Activated CD4-positive, alpha-beta T cell treated with anti-CD3 and anti-CD28 coated beads, Interleukin-10, Interleukin-2, amounts not matched to agents 100 ng/mL and 50 ng/mL, durations not matched to agents 16 hours and 8 hours (primary cell): Measurements from ENCODE around the gene RNF157.

Experiments used
- DNase-seq: peaks from one replicate; pipeline ENCODE4 v3.0.0-alpha.2; 2020

The RNF157 gene

DNA sequence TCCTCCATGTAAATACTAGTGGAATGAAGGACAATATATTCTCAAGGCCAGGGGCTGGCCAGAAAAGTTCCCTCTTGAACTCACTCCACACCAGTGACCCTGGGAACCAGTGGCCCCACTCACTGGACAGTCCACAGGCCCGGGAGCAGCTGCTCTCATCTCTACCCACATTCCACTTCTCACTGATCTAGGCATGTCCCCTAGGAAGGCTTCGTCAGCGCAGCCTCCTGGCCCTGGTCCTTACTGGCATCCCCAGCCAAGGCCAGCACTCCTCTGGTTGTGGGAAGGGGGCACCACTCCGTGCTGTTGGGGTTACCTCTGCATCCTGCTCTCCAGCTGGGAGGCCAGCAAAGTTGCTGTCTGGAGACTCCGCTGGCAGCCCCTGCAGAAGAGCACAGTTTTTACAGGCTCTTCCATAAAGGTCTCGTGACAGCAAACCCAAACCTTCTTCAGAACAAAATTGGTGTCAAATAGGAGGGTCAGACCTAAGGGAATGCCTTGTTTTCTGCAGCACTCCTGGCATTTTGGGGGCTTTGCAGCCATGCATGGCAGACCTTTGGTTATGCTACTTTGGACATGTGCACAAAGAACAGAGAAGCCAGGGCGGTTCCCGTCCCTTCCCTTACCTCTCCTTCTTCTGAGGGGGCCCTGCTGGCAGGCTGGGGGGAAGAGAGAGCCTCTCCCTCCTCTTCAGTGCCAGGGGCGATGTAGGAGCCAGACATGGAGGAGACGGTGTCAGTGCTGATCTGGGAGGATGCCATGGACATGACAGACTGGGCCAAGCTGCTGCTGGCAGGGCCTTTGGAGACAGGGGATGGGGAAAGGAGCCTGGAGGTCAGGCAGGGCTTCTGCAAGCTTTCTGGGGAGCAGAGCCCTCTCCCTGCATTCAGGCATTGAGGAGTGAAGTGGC is 85.1 kb downstream of the RNF157 start:
- no peak for DNase-seq

DNA sequence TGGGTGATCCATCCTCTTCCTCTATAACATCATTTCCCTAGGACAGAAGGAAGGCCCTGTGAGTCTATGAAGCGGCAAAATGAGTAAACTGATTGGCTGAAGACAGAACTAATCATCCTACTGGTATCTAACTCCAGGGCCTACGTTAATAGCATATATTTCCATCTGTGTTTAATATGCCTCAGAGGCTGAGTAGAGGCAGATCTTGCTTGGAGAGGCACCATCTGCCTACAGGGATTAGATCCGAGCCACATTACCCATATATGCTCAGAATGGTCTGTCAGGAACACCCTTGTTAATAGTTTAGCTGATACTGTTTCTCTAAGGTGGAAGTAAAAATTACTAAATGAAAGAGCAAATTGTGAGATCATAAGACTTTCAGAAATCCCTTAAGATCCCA is 86.0 kb downstream of the RNF157 start:
- DNase-seq, result no peak

DNA sequence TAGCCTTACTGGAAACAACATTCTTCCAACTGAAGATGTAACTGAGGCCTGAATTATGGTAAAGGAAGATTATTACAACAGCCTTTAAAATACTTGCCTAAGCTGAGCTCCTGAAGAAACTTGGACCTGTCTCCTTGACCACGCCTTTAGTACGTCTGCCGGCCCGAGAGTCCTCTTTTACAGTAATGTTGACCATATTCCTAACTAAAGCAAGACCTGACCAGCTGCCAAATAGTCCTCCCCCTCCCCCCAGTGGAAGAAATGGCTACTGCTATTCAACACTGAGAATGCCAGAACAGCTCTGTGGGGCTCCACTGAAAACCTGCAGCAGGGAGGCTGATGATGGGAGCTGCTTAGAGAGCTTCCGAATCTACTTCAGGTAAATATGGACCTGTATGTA is 86.7 kb downstream of the RNF157 start:
- no peak for DNase-seq

DNA sequence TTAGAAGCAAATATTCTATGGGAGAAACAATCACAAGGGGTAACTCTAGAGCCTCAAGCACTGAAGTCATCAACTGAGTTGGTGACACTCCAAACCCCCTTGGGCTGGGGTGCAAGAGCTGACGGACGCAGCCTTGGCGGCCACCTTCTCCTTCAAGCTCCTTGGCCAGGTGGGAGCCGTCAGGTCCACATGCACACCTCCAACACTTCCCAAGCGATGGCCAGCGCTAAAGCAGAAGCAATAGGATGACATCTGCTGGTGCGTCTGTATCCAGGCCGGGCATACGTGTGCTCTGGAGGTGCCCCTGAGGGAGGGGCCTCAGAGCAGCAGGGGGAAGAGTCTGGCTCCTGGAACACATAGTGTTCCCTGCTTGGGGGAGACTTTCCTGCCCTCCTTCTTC is 87.1 kb downstream of the RNF157 start:
- no peak for DNase-seq

DNA sequence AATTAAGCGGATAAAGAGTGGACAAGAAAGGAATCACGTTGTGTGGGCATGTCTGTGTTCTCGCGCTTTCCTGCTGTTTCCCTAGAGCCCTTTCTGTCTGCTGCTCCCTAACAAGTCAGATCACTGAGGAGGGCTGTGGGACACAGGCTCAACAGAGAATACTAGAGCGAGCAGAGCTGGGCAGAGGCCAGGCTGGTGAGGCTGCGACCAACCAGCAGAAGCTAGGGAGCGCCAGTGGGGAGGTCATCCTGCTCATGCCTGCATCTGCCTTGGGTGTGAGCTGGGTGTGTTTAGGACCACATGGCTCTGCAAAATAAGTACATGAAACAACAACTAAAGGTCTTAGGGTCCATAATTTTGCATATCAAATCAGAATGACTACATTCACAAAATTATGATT is 87.7 kb downstream of the RNF157 start:
- no peak for DNase-seq

DNA sequence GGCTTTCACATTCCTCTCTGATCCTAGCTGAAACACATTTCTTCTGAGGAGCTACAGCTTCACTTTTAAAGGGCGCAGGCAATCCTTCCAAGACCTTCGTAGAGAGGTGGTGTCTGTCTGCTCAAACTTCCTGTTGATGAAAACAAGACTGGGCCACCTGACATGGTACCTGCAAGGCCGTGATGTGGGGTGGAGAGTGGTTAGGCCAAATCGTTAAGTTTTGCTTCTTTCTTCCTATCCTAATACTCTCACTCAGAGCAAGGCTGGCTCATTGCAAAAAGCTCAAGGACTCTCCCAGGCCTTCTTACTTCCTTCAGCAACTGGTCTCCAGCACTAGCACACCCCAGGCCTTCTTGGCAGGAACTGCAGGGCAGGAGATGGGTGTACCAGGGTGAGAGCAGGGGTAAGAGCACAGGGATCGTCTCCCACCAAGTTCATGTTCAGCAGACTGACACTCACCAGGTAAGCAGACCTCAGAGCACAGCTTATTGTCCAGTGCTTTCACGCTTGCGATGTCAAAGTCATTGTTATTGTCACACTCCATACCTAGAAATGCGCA is 88.3 kb downstream of the RNF157 start:
- no peak for DNase-seq

DNA sequence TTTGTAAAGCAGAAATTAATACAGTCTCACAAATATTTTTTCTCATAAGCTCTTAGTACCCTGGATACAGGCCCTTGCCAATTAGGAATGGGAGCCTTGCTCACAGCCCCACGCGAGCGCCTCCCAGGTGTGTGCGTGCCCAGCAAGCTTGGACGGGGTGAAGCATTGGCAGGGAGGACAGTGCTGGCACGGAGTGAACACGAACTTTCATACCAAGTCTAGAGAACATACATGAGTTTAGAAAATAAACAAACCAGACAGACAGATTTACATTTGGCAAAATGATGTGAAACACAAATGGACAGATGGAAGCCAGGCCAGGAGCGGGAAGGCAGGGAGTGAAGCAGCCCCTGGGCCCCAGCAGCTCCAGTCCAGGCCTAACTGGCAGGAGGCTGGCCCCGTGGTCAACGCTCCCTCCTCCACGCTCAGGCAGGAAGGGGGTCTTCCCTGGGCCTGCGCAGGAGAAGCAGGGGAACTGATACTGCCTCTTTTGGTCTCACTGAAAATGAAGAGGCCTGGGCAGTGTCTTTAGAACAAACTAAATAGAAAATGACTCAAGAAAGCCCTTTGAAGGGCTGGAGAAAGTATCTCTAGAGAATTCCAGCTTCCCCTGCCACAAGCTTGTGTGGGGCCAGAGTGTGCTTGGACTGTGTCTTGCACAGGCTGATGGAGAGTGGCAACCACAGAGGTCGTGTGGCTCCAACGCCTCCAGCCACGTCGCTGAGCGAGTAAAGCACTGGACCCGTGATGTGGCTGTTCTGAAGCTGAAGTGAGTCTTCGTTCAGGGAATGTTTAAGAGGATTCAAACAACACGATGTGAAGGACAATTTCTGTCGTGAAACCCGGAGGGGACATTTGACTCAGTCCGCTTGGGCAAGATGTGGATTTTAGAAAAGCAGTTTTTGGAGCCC is 89.3 kb downstream of the RNF157 start:
- DNase-seq, result no peak

DNA sequence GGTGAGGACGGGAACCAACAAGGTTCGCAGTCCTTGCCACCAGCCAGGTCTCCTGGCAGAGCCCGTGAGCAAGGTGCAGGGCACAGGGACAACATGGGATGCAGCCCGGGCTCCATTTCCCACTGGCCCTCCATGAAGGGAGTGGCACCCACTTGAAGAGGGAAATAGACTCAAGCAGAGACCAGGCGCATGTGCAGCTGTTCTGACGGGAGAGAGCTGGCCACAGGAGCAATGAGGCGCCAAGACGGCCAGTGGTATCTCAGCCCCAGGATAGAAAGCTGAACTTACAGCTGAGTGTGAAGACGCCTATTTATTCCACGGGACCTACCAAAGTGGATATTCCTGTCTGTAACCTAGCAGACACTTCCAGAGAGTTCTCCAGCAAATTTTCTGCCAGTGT is 91.1 kb downstream of the RNF157 start:
- DNase-seq, result no peak

DNA sequence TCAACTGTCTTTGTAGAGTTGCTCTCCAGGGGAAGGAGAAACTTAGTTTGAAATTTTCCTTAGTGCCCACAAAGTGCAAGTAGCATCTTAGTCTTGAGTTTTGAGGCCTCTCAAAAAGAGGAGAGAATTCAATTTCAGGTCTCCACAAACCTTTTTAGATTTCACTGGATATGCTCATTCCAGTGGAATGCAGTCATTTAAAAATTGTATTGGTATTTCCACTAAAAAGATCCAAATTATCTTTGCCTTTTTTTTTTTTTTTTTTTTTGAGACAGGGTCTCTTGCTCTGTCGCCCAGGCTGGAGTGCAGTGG is 92.3 kb downstream of the RNF157 start:
- DNase-seq, result no peak

DNA sequence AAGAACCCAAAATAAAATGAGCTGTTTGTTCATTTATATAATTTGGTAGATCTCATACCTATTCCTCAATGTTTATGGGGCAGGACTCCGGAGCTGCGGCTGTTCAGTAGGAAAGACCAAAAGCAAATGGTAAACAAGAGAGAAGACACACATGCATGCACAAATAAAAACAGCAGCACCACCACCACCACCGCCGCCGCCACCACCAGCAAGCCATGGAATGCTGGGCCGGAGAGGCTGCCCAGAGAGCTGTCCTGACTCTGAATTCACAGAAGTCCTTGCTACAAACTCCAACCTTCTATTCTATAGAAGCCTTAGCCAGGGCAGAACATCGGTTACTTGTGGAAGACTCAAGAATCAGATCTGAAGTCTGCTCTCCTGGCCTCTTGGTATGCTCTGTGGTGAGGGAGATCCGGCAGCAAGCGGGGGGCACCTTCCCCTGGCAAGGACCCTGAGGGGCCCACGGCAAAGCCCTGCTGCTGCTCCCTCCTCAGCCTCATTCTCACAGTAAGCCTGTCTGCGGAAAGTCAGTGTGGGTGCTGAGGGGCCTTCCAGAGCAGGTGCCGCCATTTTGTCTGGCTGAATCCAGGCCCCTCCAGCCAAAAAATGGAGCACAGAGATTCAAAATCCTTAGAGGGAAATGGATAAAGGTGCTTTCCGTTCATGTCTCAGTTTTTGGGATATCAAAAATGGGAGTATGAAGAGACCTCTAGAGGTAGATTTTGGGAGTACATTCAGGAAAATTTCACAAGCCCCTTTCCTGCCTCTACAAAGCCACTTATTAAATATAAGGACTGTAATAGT is 92.9 kb downstream of the RNF157 start:
- no peak for DNase-seq

DNA sequence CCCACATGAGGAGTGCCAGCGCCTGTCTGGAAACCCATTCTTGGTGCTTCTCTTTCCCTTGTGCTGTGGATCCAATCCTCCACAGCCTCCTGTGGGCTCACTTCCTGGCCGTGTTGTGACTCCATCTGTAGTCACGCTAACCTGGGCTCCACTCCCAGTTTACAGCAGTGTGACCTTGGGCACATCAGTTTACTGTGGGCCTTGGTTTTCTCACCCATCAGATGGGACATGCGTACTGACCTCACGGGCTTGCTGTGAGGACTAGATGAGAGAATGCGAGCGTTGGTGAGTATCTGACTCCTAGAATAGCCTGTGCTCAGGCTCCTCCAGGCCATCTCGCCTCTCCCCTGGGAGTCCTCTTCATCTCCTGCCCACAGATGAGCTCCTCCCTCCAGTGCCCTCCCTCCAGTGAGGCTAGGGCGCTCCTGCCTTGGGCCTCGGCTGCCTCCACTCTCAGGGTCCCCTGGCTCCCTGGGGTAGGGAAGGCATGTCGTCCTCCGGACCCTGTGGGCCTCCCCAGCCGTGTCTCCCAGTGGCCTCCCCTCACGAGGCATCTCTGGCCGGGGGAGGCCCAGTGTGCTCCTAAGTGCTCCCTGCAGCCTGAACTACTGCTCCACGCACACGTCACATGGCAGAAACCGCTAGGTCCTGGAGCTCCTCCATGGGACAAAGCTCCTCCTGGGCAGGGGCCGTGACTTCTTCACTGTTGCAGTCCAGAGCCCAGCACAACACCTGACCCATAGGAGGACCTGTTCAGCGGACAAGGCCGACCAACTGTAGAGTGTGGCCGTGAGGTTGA is 94.0 kb downstream of the RNF157 start:
- peak; percentile 21 for DNase-seq

DNA sequence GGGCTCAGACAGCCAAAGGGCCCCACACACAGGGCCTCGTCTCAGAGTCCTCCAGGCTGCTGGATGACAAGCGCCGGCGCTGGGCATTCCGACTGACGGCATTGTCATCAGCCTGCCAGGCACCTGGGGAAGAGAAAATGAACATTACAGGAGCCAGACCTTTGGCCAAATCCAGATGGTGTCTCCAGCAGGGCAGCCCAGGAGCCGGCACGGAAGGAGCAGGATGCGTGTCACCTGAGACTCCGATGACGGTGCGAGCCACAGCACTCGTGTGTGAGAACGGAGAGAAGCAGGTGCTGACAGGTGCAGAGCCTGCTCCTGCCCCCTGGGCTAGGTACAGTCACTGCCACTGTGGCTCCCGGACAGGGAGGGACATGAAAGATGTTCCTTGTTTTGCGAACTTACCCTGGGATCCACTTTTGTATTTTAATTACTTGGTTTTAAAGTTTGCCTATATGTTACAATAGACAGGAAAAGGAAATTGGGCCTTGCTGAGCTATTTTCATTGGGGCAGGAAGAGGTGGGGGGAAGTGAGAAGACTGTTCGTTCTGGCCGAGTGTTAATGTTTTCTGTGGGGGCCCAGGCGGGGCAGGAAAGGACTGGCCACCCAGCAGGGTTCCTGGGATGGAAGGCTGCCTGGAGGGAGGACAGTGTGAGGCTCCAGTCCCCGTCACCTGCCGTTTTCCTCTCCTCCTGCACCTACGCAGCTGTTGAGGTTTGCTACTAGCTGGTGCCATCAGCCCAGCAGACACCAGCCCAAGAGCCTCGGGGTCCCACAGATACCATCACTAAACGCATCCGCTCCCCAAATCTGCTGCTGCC is 94.9 kb downstream of the RNF157 start:
- DNase-seq, result peak; percentile 46

DNA sequence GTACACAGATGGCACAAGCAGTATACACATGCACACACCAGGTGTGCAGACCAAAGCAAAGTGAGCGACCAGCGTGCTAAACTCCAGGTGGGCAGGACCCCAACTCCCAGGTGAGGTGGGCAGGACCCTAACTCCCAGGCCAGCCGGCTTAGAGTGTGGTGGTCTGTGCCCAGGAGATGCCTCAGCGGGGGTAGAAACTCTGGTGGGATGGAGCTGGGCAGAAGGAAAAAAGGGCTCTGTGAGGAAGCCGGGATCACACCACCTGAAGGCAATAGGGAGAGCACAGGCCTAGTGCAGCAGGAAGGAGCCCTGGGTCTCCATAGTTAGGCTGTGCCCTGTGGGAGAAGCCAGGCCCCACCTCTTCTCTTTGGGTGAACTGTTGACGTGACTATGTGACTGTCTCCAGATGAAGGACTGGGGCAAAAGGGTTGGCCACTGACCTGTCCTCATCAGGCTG is 97.7 kb downstream of the RNF157 start:
- DNase-seq, result no peak

DNA sequence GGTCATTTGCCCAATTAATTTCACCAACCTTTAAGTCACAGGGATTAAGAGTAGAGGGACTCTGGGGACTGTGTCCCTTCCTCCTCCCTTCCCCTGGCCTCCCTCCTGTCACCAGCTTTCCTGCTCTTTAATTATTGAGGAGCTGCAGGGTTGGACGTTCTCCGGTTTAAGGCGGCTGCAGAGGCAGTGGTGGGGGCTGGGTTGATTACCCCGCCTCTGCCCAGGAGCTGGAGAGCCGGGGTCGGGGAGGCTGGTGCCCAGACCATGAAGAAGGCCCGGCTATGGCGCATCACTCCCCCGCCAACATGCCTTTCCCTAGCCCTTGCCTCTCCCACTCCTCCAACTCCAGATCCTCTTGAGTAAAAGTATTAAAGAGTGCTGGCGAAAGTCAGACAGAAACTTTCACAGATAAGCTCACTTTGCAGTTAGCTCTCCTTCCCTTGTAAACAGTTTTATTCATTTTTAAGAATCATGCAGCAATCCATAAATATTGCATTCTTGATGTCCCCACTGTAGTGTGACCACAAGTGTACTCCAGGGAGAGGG is 98.2 kb downstream of the RNF157 start:
- DNase-seq, result no peak

DNA sequence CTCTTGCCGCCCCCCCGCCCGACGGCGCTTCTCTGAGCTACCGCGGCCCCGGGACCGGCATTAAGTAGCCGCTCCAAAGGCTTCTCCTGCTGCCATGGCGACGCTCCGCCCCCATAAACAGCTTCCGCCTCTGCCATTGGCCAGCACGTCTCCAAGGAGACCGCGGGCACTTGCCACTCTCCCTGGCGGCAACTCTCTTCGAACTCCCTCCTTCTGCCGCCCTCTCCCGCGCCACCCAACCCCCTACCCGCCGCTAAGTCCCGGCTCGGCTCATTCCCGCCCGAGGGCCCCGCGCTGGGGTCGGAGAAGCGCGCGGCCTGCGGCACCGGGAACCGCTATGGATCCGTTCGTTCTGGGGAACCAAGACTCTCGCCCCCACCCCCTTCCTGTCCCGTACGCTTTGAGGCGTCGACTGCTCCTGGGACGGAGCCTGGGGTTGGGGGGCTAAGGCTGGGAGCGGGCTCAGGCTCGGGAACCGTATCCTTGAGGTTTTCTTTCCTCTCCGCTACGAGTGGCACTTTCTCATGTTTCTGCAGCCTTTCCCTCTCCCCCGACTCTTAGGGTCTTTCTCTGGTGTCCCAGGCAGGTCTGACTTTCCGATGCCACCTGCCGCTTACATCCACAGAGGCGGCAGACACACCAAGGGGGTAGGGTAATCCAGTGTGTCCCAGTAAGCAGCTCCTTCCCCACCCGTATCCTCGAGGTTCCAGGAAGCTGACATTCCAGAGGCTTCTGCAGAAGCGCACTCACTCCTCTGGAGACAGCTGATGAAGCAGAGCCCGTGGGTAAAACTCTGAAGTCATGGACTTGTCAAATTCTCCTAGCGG is 98.9 kb downstream of the RNF157 start, which contains the start of gene FOXJ1:
TSS of gene FOXJ1 (minus strand) at position 34 of the 827 bp plus-strand sequence. CDS start 850 bp downstream, outside the sequence.
- peak; percentile 94 for DNase-seq

DNA sequence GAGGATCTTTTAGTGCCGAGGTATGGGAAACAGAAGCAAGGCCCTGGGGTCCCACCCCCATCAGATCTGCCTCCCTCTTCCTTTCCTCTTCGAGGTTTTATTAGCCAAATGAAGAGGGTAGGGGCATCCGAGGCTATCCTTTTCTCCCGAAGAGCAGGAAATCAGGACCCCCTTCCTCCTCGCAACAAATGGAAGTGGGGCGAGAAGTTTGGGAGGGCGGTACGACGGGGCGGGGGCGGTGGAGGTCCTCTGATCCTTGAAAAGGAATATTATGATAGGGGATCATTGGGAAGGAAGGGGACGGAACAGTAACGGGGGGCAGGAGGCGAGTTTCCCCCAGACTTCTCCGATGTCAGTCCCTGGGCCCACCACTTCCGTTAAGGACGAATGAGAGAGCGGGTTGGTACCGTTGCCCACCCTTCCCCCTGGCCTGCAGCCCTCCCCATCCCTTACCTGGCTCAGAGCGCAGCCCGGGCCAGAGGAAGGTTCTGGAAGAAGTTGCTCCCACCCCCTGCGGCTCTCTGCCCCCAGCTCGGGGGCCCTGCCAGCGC is 99.6 kb downstream of the RNF157 start:
- DNase-seq, result no peak

DNA sequence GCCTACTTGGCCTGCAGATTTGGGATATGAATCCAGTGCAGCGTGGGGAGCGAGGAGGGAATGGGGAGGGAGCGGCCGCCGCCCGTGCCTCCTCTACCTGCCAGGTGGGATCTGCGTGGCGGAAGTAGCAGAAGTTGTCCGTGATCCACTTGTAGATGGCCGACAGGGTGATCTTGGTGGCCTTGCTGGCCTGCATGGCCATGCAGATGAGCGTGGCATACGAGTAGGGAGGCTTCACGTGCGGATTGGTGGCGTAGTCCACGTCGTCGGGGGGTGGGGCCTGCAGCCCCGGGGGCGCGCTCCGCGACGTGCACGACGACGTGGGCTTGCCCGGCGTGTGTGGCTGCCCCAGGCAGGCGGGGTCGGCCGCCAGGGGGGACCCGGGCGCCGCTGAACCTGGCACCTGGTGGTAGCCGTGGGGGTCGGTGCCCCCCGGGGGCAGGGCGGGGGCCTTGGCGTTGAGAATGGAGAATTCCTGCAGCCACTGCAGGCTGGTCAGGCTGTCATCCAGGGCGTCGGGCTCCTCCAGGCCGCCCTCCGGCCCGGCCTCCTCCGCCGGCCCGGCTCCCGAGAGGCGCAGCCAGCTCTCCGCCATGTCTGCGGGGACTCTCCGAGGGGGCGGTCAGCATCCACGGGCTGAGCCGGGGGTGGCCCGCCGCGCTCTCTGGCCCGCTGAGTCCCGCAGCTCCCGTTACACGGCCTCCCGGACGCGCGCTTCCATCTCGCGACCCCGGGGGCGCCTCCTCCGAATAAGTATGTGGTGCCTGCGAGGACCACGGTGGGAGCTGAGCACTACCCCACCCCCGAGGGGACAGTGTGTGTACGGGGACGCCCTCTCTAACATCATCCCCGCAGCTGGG is 100.3 kb downstream of the RNF157 start:
- DNase-seq, result no peak
